Daoy (cell line): ENCODE measurements around the gene TCF20. TPM values are rescaled to one million over a fixed set of nuclear protein-coding genes. Genes with fewer than 3 reads are reported as not detected.

ENCODE experiments used
- DNase-seq: peaks from one replicate; pipeline ENCODE4 v3.0.0-alpha.2; 2015; ENCODE audit warnings: low read depth
- total RNA-seq: library from RNA; depleted of rRNA; stranded (reverse); fragments of >200 nt; shearing (Covaris generic); gene quantifications from 2 replicates; pipeline ENCODE4 v1.2.3, GENCODE V29; 2014

TCF20 gene
- total RNA-seq, 1 experiment from 2014 or later: 24.3 TPM

- DNase-seq: no peak
These were observed 11.9 kb upstream of the TCF20 start for GRCh38 chr22:42282252-42282942.

DNA sequence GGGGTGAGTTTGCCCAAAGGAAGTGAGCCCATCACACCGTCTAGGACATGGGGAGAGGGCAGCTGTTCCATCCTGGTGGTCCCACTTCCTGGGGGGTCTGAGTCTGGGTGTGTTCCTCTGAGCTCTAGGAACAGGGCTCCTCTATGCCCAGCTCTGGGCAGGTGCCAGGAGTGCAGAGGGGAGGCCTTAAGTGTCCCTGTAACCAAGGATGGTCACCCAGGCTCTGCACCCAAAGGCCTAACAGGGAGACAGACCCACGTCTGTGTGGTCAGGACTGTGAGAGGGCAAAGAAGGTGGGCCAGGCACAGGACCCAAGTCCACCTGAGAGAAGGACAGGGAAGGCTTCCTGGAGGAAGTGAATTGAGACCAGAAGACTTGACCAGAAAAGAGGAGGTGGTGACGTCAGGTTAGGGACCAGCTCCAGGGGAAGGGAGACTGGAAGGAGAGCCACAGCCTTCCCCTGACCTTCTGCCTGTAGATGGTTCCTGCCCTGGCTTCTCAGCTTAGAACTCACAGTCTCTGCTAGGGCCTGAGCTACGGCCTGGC lies 11.3 kb upstream of the TCF20 start:
- DNase-seq: no peak

DNA sequence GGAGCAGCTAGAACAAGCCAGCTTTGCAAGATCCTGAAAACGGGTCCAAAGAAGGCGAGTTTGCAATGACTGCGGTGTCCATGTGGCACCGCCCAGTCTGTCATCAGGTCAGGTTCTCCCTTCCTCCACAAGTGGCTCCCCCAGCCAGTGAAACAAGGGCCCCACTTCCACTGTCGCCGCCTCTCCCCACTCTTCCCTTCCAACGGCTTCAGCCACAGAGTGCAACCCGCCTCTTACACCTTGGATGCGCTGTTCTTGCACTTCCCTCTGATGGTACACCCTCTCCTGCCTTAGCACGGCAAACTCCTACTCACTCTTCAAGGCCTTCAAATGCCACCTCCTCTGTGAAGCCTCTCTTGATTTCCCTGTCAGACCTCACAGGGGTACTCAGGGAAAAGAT lies 10.8 kb upstream of the TCF20 start:
- no peak for DNase-seq

DNA sequence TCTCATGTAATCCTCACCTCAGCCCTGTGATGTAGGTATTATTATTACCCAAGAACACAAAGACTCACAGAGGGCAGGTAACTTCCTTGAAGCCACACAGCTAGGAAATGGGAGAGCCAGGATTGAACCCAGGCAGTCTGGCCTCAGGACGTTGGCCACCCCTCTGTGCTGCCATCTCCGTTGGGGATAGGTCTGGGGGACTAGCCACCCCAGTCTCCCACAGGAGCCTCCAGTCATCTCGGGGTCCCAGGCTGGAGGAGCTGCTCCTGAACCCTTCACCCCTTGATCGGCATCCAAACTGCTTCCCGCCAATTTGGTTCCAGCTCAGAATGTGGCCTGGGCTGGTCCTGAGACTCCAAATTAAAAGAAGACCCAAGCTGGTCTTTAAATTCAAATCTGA lies 10.4 kb upstream of the TCF20 start:
- DNase-seq: no peak

DNA sequence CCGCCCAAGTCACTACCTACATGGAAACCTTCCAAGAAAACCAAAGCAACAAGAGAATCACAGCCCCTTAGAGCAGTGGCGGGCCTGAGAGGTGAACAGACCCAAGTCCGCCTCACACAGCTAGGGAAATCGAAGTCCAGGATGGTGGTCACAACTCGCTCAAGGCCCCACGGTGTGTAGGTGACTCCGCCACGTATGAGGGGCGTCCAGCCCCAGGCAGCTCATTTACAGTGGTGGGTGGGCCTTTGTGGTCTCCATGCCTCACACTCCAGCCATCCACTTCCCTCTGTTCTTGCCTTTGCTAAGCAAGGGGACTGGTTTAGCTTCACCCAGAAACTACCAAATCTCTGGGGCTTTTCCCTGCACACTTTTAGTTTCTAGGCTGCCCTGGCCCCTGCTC lies 9.7 kb upstream of the TCF20 start:
- no peak for DNase-seq

DNA sequence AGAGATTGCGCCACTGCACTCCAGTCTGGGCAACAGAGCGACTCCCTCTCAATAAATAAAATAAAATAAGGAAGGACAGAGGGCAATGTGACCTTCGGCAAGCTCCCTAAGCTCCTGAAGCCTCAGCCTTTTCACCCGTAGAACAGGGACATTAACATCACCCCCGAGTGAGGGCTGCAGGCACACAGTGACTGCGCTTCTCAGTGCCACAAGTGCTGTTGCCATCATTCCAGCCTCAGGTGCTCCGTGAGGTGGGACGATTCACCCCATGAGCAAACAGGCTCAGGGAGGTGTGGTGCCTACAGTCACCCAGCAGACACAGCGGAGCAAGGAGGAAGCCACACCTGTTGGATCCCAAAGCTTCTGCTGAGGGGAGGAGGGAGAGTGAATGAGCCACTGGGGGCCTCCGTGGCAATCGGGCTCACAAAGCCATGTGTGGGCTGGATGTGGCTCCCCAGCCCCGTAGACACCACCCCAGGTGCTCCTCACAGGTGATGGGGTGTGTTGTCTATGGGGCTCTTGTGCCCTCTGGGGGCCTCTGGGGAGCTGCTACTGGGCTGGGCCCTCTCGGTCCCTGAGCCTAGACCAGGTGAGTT lies 9.1 kb upstream of the TCF20 start:
- no peak for DNase-seq

GRCh38 chr22:42277988-42278776 lies 7.7 kb upstream of the TCF20 start:
- DNase-seq: no peak

- no peak for DNase-seq
These were observed 6.8 kb upstream of the TCF20 start for GRCh38 chr22:42277232-42277753.

DNA sequence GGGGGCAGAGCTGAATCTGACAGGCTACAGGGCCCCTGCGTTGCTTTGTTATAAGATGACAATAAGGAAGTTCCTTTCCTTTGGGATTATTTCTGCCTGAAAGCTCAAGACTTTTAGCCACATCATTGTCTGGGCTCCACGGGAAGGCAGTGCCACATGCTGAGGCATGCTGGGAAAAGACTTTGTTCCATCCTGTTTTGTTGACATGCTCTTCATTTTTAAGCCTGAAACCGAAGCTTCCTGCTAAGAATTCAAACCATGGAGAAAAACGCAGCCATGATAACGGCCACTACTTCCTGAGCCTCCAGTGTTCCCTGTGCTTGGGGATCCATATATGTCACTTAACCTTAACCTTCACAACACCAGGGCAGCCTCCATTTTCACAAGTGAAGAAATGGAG lies 5.5 kb upstream of the TCF20 start:
- no peak for DNase-seq

- no peak for DNase-seq
These were observed 4.7 kb upstream of the TCF20 start for GRCh38 chr22:42275176-42275575.

- DNase-seq: no peak
These were observed 3.5 kb upstream of the TCF20 start for GRCh38 chr22:42273855-42274451.

GRCh38 chr22:42272431-42272999 lies 2.1 kb upstream of the TCF20 start:
- no peak for DNase-seq

DNA sequence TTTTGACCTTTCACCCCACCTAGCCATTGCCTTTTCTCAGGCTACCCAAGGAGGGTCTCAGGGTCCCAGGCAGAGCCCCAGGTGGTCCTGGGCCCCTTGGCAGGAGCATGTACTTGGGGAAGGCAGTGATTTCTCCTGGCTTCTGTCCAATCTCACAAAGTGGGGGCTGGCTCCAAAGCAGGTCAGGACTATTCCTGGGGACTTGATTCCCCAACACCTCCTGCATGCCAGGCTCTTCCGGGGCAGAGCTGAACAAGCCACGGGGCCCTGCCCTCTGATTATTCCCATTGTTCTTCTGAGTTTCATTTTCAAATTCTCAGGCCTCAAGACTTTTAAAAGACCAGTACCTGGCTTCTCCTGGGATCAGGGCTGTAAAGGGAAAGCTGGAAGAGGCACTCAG lies 1.5 kb upstream of the TCF20 start:
- DNase-seq: no peak

- DNase-seq: no peak
These were observed 849 bp upstream of the TCF20 start for GRCh38 chr22:42271191-42271813.

- DNase-seq: peak; percentile 18
These were observed 310 bp downstream of the TCF20 start for GRCh38 chr22:42270176-42270509.

DNA sequence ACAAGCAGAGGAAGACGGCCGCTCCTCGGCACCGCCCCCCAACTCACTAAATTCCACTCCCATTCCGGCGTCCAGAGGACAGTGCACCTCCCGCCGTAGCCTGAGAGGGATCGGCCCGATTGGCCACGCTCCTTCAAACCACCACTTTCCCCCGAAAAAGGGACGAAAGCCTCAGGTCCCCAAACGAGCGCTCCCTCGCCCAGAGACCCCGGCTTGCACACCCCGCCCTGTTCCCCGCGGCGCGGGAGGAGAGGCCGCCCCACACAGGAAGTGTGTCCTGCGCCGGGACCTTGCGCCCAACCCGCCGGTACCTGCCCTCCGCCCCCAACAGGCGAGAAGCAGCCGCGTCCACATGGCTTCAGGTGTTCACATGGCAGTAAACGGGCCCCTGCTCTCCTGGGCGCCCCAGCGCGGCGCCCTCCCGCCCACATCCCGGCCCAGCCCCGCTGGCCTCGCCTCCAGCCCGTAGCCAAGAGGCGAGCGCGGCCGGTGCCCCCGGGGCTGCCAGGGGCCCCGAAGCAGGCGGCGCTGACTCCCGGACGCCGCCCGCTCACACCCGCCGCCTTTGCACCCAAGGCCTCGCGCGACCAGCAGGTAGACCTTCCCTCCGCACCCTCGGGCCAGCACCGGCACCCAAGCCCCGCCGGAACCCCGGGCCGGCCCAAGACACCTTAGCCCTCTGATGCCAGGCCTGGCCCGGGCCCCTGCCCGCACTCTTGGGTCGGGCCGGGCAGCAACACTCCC lies 849 bp downstream of the TCF20 start:
- DNase-seq: peak; percentile 64

GRCh38 chr22:42268852-42269410 lies 1.5 kb downstream of the TCF20 start:
- DNase-seq: no peak

GRCh38 chr22:42265321-42265720 lies 5.1 kb downstream of the TCF20 start:
- no peak for DNase-seq

GRCh38 chr22:42263944-42264343 lies 6.5 kb downstream of the TCF20 start:
- DNase-seq: no peak

DNA sequence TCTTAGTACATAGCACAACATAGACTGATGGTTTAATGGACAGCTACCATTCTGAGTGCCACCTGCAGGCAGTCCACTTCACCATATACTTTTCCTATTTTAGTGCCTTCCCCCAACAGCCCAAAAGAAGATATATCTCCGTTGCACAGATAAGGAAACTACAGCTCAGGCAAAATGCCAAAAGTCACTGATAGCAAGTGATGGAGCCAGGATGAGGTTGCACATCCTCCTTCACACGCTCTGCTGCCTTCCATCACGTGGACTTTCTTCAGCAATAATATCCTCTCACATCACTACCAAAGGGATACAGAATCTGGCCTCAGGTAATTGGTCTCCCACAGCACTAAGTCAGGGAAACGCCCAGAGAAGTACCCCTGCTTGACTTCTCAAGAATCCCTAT lies 7.5 kb downstream of the TCF20 start:
- DNase-seq: no peak
